HG03175 (cell line): ENCODE measurements around the gene CTNND1.
"Not testable (repeated sequence)": the region's sequence is repeated elsewhere in the genome, so short reads cannot be mapped to it uniquely, and the experiment has no call there.

Experiments
- ATAC-seq: cut with Tn5 transposase; IDR thresholded peaks from one replicate; pipeline ENCODE4 v1.9.1; 2021; ENCODE audit warnings: mild to moderate bottlenecking, moderate library complexity; ENCODE audit not compliant: unreplicated experiment

CTNND1 gene, protein sequence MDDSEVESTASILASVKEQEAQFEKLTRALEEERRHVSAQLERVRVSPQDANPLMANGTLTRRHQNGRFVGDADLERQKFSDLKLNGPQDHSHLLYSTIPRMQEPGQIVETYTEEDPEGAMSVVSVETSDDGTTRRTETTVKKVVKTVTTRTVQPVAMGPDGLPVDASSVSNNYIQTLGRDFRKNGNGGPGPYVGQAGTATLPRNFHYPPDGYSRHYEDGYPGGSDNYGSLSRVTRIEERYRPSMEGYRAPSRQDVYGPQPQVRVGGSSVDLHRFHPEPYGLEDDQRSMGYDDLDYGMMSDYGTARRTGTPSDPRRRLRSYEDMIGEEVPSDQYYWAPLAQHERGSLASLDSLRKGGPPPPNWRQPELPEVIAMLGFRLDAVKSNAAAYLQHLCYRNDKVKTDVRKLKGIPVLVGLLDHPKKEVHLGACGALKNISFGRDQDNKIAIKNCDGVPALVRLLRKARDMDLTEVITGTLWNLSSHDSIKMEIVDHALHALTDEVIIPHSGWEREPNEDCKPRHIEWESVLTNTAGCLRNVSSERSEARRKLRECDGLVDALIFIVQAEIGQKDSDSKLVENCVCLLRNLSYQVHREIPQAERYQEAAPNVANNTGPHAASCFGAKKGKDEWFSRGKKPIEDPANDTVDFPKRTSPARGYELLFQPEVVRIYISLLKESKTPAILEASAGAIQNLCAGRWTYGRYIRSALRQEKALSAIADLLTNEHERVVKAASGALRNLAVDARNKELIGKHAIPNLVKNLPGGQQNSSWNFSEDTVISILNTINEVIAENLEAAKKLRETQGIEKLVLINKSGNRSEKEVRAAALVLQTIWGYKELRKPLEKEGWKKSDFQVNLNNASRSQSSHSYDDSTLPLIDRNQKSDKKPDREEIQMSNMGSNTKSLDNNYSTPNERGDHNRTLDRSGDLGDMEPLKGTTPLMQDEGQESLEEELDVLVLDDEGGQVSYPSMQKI

DNA sequence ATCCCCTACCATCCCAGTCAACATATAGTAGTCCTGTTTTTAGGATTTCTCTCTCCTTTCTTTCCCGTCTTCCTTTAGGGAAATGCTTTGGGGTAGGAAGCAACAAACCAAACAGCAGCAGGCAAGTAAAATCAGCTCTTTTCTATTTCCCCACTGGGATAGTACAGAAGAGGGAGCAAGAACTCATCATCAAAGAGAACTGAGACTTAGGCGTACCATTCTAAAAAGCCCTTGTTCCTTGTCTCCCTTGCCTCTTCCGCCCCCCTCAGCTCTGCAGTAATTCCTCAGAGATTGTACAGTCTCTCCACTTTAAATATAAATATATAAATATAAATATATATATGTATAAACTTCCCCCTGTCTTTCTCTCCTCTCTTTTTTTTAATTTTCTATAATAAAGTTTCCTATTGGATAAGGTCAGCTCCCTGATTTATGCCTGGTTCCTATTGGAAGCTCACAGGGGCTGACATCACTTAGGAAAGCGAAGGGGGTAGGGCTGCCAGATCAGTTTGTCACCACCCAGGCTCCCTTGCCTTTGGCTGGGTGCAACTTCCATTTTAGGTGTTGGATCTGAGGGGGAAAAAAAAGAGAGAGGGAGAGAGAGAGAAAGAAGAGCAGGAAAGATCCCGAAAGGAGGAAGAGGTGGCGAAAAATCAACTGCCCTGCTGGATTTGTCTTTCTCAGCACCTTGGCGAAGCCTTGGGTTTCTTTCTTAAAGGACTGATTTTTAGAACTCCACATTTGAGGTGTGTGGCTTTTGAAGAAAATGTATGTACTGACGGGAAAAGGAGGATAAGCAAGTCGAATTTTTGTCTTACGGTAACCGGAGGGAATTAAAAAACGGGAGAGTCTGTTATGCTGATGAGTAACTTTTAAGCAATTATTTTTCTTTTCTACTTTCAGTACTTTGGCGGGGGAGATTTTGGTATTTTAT, at the start of gene CTNND1:
CTNND1 (plus strand) TSS at position 502 of the 934 bp plus-strand sequence. CDS start 29,677 bp downstream, outside the sequence.
- peak; percentile 64 for ATAC-seq

DNA sequence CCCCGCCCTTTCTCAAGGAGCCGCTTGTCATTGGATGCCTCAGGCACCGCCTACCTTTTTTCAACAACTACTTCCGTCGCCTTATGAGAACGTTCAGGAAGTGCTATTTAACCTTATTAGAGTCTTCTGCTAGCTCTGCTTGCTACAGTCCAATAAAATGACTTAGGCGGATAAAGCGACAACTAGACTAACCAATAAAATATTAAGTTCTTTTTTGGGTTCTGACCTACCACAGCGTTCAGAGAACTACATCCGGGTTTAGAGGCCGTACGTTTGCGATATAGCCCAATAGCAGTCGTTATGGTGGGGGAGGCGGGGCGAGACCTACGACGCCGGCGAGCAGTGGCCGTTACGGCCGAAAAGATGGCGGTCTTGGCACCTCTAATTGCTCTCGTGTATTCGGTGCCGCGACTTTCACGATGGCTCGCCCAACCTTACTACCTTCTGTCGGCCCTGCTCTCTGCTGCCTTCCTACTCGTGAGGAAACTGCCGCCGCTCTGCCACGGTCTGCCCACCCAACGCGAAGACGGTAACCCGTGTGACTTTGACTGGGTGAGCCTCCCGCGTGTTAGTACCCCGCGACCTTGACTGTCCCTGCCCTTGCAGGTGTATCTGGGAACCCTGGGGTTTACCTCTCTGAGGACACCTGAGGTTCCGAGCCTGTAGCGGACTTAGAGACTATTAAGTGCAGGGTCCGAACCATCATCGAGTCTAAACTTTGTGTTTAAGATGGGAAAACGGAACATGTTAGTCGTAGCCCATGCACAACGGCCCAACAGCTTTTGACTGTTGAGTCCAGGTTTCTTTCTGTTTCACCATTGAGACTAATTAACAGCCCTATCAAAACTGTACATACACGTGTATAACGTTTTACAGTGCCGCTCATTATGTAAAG, 49.1 kb upstream of the CTNND1 start, which contains the start of gene TMX2:
TMX2 (plus strand) TSS at position 338 of the 895 bp plus-strand sequence; CDS start at position 364, 26 bp downstream.
- peak; percentile 94 for ATAC-seq

DNA sequence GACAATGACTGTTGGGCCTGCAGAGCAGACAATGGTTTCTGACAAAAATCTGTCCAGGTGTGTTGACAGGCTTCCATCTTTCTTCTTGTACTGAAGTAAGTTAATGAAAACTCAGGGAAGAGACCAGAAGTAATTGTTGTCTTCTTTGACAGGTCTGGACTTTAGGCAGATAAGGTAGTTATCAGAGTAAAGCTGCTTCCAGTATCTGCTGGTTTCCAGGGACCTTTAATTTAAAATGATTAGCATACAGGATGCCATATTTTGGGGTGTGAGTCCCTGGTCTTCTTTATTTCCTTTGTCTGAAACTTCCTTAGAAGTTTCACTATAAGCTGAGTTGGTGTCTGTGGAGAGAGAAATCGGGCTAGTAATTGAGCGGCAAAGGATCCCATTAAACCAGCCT, 47.8 kb upstream of the CTNND1 start:
- no peak for ATAC-seq

DNA sequence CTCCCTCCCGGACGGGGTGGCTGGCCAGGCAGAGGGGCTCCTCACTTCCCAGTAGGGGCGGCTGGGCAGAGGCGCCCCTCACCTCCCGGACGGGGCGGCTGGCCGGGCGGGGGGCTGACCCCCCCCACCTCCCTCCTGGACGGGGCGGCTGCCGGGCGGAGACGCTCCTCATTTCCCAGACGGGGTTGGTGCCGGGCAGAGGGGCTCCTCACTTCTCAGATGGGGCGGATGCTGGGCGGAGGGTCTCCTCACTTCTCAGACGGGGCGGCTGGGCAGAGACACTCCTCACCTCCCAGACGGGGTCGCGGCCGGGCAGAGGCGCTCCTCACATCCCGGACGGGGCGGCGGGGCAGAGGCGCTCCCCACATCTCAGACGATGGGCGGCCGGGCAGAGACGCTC, 44.9 kb upstream of the CTNND1 start:
- not testable (repeated sequence) for ATAC-seq

DNA sequence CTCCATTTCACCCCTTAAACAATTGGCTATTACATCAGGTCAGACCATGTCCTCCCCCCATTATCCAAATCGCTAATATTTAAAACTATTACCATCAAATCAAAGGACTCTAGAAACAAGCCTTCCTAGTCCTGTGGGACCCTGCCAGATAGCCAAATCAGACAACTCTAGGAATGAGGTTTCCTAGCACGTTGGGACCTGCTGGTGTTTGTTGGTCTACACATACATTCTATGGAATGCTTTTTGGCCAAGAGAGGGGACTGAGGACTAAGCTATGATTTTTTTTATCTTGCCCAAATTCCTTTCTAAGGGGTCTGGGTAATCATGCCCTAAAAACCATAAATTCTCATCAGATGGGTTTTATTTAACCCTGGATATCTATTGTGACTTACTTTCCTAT, 34.4 kb upstream of the CTNND1 start:
- ATAC-seq, result no peak

DNA sequence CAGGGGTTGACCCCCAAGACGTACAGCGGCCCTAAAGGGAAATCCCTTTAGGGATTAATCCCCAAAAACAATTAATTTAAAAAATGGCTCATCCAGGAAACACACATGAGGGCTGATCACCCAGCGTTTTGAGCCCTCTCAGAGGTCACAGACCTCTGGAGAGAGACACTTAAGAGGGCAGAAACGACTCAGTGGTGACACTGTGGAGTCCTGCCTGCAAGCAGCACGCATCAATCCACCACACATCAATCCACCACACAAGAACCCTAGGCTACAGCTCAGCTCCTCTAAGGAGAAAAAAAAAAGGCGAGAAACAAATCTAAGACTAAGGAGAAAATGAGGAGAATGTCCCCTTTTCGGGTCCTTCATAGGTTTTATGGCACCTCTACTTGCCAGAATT, 32.8 kb upstream of the CTNND1 start:
- ATAC-seq, result no peak

DNA sequence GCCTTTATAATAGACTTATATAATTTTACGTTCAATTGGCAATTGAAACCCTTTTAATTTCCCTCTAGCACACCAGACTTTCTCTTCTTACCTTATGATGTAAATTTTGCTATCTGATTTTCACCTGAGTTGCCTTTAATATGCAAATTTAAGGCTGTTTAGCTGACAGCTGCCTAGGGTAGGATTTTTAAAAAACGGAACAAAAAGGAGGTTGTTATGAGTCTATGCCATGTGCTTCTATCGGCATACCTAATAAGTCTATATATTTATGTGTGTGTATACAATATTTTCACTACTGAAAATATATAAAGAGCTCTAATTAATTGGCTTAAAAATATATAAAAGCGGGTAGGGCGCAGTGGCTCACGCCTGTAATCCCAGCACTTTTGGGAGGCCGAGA, 32.1 kb upstream of the CTNND1 start:
- no peak for ATAC-seq

DNA sequence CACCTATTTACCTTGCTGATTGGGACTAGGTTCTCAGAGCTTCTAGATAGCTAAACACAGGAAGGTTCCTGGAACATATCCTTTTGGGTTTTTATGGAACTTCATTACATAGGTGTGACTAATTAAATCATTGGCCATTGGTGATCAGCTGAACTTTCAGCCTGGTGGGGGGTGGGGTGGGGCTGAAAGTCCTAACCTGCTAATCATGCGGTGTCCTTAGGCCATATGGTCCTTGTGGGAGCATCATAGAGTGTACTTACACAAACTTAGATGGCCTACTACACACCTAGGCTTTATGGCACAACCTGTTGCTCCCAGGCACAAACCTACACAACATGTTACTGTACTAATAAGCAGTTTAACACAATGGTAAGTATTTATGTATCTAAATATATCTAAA, 28.9 kb upstream of the CTNND1 start:
- ATAC-seq, result no peak

DNA sequence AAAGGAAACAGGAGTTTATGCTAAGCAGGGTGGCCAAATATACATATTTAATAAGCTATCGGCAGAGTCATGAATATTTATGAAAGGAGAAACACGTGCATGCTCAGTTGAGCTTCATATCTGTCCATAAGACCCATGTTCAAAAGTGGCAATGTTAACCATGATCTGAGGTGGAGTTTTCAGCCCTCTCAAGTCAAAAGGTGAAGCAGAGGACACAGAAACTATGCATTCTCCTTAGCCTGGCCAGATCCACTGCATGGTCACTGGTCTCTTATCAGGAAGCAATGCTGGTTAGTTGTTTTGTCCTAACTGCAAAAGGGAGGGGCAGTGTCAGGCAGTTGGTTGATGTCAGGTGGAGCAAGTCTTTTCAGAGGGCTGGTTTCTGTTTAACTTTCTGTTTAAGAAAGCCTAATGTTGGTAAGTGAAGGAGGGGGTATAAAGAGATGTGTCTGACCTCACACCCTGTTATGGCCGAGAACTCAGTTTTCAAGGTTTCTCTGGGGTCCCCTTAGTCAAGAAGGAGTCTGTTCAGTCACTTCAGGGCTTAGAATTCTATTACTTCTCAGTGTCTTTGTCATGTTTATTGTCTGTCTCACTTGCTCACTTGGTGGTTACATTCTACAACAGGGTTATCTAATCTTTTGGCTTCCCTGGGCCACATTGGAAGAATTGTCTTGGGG, 25.8 kb upstream of the CTNND1 start:
- ATAC-seq, result no peak

DNA sequence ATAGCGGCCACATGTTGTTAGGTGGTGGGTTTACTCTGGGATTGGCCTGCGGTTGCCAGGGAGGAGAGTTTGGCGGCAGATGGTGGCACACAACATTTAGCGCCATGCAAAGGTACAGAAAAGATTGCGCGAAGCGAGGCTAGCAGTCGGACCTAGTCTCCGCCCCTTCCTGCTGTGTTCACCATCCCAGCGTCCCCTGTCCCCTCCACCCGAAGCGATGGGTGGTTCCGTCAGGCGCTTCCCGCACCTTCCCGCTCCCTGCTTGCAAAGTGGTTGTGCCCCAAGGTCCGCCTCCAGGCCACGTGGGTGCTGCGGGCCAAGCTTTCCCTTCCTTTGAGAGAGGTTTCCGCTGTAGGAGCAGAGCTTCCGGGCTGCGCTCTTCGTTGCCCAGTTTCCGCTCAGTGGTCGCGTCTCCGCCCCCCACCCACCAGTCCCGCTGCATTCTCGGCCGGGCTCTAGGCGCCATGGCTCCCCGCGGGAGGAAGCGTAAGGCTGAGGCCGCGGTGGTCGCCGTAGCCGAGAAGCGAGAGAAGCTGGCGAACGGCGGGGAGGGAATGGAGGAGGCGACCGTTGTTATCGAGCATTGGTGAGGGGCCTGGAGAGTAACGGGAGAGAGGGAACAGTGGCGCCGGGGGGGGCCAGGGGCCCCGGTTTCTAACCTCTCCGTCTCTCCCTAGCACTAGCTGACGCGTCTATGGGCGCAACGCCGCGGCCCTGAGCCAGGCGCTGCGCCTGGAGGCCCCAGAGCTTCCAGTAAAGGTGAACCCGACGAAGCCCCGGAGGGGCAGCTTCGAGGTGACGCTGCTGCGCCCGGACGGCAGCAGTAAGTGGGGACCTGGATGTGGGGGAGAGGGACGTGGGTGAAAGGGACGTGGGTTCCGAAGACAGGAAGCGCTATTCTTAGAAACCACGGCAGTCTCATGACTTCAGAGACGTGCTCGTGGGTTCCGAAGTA, 20.2 kb upstream of the CTNND1 start, which contains the start of gene SELENOH:
SELENOH (plus strand) TSS at position 360 of the 955 bp plus-strand sequence; CDS start at position 465, 105 bp downstream.
- peak; percentile 92 for ATAC-seq

DNA sequence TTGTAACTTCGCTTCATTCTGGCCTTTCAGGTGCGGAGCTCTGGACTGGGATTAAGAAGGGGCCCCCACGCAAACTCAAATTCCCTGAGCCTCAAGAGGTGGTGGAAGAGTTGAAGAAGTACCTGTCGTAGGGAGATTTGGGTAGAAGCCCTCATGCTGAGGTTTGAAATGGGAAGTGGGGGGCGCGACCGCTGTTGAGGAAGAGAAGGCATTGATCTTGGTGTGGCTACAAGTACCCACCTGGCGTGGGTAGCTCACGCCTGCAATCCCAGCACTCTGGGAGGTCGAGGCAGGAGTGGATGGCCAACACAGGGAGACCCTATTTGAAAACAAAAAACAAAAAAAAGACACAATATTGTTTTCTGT, 19.5 kb upstream of the CTNND1 start:
- ATAC-seq, result no peak

DNA sequence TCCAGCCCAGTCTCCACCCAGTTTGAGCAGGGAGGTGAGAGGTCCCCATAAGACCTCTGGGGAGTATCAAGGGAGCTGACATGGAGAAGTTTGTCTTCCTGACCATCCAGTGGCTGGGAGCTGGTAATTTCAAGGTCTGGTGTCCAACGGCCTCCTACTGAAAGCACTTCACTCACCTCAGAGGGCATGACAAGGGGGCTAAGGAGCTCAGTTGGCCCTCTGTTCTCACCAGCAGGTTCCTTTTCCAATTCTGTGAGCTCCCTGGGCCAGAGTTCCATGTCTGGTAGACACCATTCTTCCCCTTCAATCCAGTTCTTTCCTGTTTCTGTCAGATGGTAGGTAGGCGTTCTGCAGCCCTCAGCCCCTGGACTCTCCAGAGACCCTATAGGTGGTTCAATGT, 17.2 kb upstream of the CTNND1 start:
- ATAC-seq, result no peak

DNA sequence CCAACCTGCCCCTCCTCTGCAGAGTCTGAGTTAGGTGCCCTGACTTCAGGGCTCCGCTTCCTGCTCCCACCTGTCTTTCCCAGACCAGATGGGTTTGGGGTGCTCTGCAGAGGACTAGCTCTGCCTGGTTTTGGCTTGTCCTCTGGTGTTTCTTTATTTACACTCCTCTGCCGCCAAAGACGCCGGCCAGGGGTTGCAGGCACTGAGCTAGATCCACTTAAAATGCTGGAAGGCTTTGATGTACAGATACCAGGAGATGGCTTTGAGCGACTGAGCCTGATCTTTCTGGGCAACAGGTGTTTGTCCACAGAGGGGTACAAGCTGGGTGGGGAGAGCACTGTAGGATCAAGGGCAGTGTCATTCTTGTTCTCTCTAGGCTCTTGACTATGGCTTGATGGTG, 16.4 kb upstream of the CTNND1 start:
- no peak for ATAC-seq

DNA sequence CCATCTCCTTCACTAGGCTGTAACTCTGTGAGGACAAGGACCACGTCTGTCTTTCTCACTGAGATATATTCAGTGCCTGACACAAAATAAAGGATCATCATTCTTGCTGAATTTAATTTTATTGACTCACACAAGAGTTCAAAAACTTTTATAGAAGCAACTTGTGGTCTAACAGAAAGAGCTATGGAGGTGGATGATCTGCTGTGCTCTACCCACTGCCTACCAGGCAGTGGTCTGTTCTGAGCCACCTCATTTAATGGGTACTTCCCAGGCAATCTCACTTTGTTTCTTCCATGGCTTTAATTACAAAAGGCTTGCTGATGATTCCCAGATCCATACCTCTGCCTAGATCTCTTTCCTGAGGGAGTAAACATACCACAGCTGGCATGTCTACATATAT, 14.7 kb upstream of the CTNND1 start:
- ATAC-seq, result no peak

DNA sequence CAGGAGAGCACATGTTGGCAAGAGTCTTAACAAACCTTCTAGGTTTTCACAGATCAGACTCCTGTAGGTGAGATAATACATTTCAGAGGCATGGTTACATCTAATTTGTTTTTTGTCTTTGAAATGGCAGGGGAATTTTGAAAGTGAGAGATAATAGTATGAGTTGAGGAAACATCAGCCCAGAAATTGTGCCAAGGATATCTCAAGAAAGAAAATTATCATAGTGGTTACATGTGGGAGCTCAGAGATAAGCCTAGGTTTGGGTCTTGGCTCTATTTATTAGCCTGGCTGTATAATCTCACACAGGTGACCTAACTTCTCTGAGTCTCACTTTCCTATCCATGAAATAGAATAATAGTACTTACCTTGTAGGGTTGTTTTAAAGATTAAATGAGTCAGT, 10.4 kb upstream of the CTNND1 start:
- no peak for ATAC-seq

DNA sequence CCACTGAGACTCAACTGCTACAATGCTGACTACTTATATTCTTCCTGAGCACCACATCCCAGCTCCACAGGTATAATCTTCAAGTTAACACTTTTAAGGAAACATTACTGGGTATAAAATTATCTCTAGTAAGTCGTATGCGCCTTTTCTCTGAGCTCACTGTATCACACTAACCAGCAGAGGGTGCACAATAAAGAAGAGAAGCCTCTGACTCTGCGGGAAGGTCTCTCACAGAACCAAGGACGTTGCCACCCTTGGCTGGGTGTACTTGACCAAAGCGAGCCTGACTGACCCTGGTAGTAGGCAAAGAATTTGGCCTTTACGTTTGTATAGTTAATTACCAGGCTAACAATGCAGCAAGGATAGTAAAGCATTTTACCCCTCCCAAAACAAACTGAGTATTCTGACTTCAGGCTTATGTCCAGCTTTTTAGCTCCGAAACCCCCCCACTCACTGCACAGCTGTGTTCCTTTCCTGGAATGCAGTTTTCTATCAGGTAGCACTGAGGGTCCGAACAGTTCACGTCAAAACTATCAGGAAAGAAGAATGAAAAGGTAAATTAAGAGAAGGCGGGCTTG, 9.8 kb upstream of the CTNND1 start, which contains the start of gene BTBD18:
BTBD18 (minus strand) TSS at position 144 of the 578 bp plus-strand sequence. CDS start 631 bp downstream, outside the sequence.
- no peak for ATAC-seq

DNA sequence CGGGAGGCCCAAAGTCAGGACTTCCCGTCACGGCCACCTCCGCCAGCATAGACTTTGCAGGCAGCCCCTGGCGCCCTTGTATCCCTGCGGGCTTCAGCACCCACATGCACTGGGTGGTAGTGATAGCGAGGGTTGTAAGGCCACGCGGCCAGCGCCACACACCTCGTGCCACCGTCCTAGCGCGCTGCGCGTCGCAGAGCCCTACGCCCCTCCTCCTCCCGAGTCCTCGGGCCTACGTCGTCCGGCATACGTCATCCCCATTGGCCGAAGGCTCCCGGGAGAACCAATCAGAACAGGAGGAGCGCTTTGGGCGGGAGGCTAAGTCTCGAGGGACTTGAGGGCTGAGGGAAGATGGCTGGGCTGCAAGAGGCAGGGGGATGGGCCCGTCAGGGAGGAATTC, 8.6 kb upstream of the CTNND1 start:
- no peak for ATAC-seq
